ENCODE results near the gene THOP1. TPM values are rescaled to one million over a fixed set of nuclear protein-coding genes. Genes with fewer than 3 reads are reported as not detected.

Gene THOP1
- total RNA-seq, 1 experiment from 2014 or later, result 287 TPM

- H3K27me3 ChIP-seq (ENCODE audit: control insufficient read depth, insufficient read depth, low read length), result no peaks in the 10 kb centered on the region
- H3K36me3 ChIP-seq (replicated peaks; ENCODE audit: control insufficient read depth, insufficient read depth, low read length), result peaks cover 21% of the 10 kb centered on the region
- no peak for DNase-seq
- no peak overlapping the region for H3K4me3 ChIP-seq (ENCODE audit: insufficient read depth, low read depth, low read length)
These were observed 63.3 kb downstream of the THOP1 start for GRCh38 chr19:2848616-2849015.

GRCh38 chr19:2850256-2850925 is 65.1 kb downstream of the THOP1 start:
- Histone ChIP-seq H3K36me3 (replicated peaks; ENCODE audit: control insufficient read depth, insufficient read depth, low read length) (peaks cover 21% of the 10 kb centered on the region), H3K4me3 (ENCODE audit: insufficient read depth, low read depth, low read length) (no peak overlapping the region), H3K27me3 (ENCODE audit: control insufficient read depth, insufficient read depth, low read length) (no peaks in the 10 kb centered on the region)
- no peak for DNase-seq

GRCh38 chr19:2852598-2852997 is 67.3 kb downstream of the THOP1 start:
- H3K36me3 ChIP-seq (replicated peaks; ENCODE audit: control insufficient read depth, insufficient read depth, low read length), result peaks cover 21% of the 10 kb centered on the region
- H3K27me3 ChIP-seq (ENCODE audit: control insufficient read depth, insufficient read depth, low read length), result no peaks in the 10 kb centered on the region
- no peak overlapping the region for H3K4me3 ChIP-seq (ENCODE audit: insufficient read depth, low read depth, low read length)
- DNase-seq, result no peak

DNA sequence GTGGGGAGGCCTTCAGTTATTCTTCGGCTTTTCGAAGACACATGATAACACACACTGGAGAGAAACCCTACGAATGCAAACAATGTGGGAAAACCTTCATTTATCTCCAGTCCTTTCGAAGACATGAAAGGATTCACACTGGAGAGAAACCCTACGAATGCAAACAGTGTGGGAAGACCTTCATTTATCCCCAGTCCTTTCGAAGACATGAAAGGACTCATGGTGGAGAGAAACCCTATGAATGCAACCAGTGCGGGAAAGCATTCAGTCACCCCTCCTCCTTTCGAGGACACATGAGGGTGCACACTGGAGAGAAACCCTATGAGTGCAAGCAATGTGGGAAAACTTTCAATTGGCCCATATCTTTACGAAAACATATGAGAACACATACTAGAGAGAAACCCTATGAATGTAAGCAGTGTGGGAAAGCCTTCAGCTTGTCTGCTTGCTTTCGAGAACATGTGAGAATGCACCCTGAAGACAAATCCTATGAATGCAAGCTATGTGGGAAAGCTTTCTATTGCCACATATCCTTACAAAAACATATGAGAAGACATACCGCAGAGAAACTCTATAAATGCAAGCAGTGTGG is 67.8 kb downstream of the THOP1 start:
- peaks cover 21% of the 10 kb centered on the region for H3K36me3 ChIP-seq (replicated peaks; ENCODE audit: control insufficient read depth, insufficient read depth, low read length)
- no peak for DNase-seq
- no peak overlapping the region for H3K4me3 ChIP-seq (ENCODE audit: insufficient read depth, low read depth, low read length)
- no peaks in the 10 kb centered on the region for H3K27me3 ChIP-seq (ENCODE audit: control insufficient read depth, insufficient read depth, low read length)

GRCh38 chr19:2854849-2855248 is 69.5 kb downstream of the THOP1 start:
- DNase-seq, result no peak
- Histone ChIP-seq H3K36me3 (replicated peaks; ENCODE audit: control insufficient read depth, insufficient read depth, low read length) (peaks cover 21% of the 10 kb centered on the region), H3K4me3 (ENCODE audit: insufficient read depth, low read depth, low read length) (no peak overlapping the region), H3K27me3 (ENCODE audit: control insufficient read depth, insufficient read depth, low read length) (no peaks in the 10 kb centered on the region)

DNA sequence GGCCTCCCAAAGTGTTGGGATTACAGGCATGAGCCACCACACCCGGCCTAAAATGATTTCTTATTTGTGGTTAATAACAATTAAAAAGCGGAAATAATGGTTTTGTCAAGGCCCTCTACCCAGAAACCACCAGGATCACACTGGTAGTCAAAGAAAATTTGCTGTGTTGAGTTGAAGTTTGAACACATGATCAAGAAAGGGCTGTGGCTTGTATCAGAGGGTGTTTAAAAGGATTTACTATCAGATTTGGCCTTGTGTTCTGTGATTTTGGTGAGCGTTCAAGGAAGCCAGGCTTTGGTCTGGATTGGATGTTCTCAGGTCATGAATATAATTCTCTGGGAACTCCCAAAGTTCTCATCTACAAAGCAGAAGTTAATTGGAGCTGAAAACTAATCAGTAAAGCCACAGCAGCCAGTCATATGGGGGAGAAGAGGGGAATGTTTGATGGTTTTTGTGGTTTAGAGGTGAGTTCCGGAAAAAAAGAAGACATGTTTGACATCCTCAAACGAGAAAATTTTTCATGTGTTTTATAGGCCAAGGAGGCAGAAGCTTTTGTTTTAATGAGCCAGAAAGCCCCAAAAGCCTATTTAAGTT is 71.3 kb downstream of the THOP1 start:
- DNase-seq, result no peak
- Histone ChIP-seq H3K27me3 (ENCODE audit: control insufficient read depth, insufficient read depth, low read length) (no peaks in the 10 kb centered on the region), H3K4me3 (ENCODE audit: insufficient read depth, low read depth, low read length) (no peak overlapping the region), H3K36me3 (replicated peaks; ENCODE audit: control insufficient read depth, insufficient read depth, low read length) (peaks cover 17% of the 10 kb centered on the region)

GRCh38 chr19:2858864-2859263 is 73.6 kb downstream of the THOP1 start:
- Histone ChIP-seq H3K4me3 (ENCODE audit: insufficient read depth, low read depth, low read length) (no peak overlapping the region), H3K36me3 (replicated peaks; ENCODE audit: control insufficient read depth, insufficient read depth, low read length) (no peaks in the 10 kb centered on the region), H3K27me3 (ENCODE audit: control insufficient read depth, insufficient read depth, low read length) (no peaks in the 10 kb centered on the region)
- no peak for DNase-seq

DNA sequence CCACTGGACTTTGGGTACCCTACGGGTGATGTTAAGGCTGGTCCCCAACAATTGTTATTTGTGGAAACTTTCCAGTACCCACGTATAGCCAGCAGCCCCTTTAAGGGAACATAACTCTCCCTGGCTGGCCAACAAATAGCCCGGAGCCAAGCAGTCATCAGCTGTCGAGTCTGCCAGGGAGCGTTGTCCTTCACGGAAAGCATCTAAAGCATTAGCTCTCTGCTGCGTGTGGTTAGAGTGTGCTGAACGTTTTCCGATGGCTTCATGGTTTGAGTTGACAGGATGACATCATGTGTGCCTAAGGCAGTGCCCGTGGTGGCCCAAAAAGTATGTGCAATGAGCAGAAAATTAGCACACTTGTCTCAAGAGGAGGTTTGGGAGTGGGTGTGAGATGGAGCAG is 78.5 kb downstream of the THOP1 start:
- Histone ChIP-seq H3K27me3 (ENCODE audit: control insufficient read depth, insufficient read depth, low read length) (no peaks in the 10 kb centered on the region), H3K4me3 (ENCODE audit: insufficient read depth, low read depth, low read length) (no peak overlapping the region), H3K36me3 (replicated peaks; ENCODE audit: control insufficient read depth, insufficient read depth, low read length) (no peaks in the 10 kb centered on the region)
- DNase-seq, result no peak

Other genes with a start within 250 kb of the THOP1 start
- gene GNG7, start 82.8 kb upstream of the THOP1 start, total RNA-seq (2014; rRNA removed; shearing (Covaris generic)), result 1.1 and 1.5 TPM in 2 replicates
- 8.2 and 12.2 TPM in 2 replicates for gene DIRAS1, start 64.1 kb upstream of the THOP1 start, total RNA-seq (2014; rRNA removed; shearing (Covaris generic))
- 42.5 and 45.8 TPM in 2 replicates for gene SLC39A3, start 45.5 kb upstream of the THOP1 start, total RNA-seq (2014; rRNA removed; shearing (Covaris generic))
- gene SGTA, start 2.2 kb upstream of the THOP1 start, total RNA-seq (2014; rRNA removed; shearing (Covaris generic)), result 97.4 and 103 TPM in 2 replicates
- gene ZNF554, start 34.4 kb downstream of the THOP1 start, total RNA-seq (2014; rRNA removed; shearing (Covaris generic)), result 5.3 and 6.8 TPM in 2 replicates
- gene ZNF555, start 56.0 kb downstream of the THOP1 start, total RNA-seq (2014; rRNA removed; shearing (Covaris generic)), result 1.9 and 2.0 TPM in 2 replicates
- under 0.01 TPM in 2 replicates for gene ZNF556, start 81.8 kb downstream of the THOP1 start, total RNA-seq (2014; rRNA removed; shearing (Covaris generic))
- 1.7 and 2.9 TPM in 2 replicates for gene ZNF57, start 115.4 kb downstream of the THOP1 start, total RNA-seq (2014; rRNA removed; shearing (Covaris generic))
- 4.6 and 5.5 TPM in 2 replicates for gene ZNF77, start 159.5 kb downstream of the THOP1 start, total RNA-seq (2014; rRNA removed; shearing (Covaris generic))
- 10.4 and 14.2 TPM in 2 replicates for gene TLE6, start 192.1 kb downstream of the THOP1 start, total RNA-seq (2014; rRNA removed; shearing (Covaris generic))
- gene TLE2, start 243.8 kb downstream of the THOP1 start, total RNA-seq (2014; rRNA removed; shearing (Covaris generic)), result 9.6 and 18.7 TPM in 2 replicates